Kidney epithelial cell (primary cell): ENCODE results near the gene MFAP4. TPM values are rescaled to one million over a fixed set of nuclear protein-coding genes. Genes with fewer than 3 reads are reported as not detected.

ENCODE experiments used
- DNase-seq: peaks from one replicate; pipeline ENCODE4 v3.0.0-alpha.2; 2010; ENCODE audit warnings: low read depth
- H3K27me3 ChIP-seq: 2 replicates; pipeline ENCODE4 v1.6.0; 2011; ENCODE audit warnings: low read length; ENCODE audit not compliant: control insufficient read depth, insufficient read depth
- H3K36me3 ChIP-seq: 2 replicates; pipeline ENCODE4 v1.5.1; 2011; ENCODE audit warnings: low read length; ENCODE audit not compliant: control insufficient read depth, insufficient read depth
- H3K4me3 ChIP-seq: 2 replicates; pipeline ENCODE4 v1.5.1; 2011; ENCODE audit warnings: low read depth, mild to moderate bottlenecking, control low read depth, low read length
- total RNA-seq: library from RNA; depleted of rRNA; stranded (reverse); fragments of >200 nt; gene quantifications from 2 replicates; pipeline ENCODE4 v1.2.3, GENCODE V29; 2015
- TF ChIP-seq, protein P1 (sequence below): IDR thresholded peaks from 2 replicates; pipeline ENCODE4 v1.5.1; 2011; ENCODE audit warnings: mild to moderate bottlenecking, moderate library complexity, low read length, control low read depth, inconsistent platforms; ENCODE audit not compliant: insufficient read depth, poor library complexity, severe bottlenecking

Gene MFAP4
- total RNA-seq, 1 donor from 2014 or later: 1.3 TPM

DNA sequence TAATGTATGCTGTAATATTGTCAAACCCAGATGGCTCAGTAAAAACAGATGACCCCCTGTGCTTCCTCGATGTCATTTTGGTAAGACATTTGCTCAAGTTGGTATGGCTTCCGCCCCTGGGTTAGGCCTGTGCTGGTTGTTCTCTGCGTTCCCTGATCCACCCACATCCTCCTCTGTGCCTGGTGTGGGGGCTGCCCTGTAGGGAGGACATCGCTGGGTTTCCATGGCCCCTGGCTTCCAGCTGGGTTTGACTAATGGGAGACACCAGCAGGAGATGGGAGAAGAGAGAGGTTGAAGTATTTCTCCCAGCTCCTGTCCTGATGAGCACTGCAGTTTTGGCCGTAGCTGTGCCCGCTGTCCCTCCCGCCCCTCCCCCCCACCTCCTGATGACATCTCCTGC is 4.4 kb upstream of the MFAP4 start:
- no peak for DNase-seq
- no peak overlapping the region for H3K4me3 ChIP-seq
- TF ChIP-seq, protein P1, sequence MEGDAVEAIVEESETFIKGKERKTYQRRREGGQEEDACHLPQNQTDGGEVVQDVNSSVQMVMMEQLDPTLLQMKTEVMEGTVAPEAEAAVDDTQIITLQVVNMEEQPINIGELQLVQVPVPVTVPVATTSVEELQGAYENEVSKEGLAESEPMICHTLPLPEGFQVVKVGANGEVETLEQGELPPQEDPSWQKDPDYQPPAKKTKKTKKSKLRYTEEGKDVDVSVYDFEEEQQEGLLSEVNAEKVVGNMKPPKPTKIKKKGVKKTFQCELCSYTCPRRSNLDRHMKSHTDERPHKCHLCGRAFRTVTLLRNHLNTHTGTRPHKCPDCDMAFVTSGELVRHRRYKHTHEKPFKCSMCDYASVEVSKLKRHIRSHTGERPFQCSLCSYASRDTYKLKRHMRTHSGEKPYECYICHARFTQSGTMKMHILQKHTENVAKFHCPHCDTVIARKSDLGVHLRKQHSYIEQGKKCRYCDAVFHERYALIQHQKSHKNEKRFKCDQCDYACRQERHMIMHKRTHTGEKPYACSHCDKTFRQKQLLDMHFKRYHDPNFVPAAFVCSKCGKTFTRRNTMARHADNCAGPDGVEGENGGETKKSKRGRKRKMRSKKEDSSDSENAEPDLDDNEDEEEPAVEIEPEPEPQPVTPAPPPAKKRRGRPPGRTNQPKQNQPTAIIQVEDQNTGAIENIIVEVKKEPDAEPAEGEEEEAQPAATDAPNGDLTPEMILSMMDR: no peak
- H3K27me3 ChIP-seq: no peaks in the 10 kb centered on the region
- no peaks in the 10 kb centered on the region for H3K36me3 ChIP-seq

DNA sequence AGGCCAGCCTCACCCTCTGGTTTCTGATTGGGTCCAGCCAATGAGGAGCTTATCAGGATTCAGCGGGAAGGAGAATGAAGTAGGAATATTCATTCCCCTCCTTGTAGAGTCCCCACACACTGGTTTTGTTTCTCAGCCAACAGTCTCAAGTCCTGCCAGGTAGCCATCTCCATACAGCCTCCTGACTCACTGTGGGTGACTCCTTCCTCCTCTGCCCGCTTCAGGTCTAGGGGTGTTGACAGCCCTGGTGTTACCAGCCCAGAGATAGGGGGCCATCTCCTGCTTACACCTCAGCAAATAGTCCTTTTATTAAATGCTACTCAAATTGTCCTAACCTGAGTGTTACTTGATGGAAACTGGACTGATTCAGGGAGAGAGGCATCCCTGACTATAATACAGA is 4.0 kb upstream of the MFAP4 start:
- DNase-seq: no peak

DNA sequence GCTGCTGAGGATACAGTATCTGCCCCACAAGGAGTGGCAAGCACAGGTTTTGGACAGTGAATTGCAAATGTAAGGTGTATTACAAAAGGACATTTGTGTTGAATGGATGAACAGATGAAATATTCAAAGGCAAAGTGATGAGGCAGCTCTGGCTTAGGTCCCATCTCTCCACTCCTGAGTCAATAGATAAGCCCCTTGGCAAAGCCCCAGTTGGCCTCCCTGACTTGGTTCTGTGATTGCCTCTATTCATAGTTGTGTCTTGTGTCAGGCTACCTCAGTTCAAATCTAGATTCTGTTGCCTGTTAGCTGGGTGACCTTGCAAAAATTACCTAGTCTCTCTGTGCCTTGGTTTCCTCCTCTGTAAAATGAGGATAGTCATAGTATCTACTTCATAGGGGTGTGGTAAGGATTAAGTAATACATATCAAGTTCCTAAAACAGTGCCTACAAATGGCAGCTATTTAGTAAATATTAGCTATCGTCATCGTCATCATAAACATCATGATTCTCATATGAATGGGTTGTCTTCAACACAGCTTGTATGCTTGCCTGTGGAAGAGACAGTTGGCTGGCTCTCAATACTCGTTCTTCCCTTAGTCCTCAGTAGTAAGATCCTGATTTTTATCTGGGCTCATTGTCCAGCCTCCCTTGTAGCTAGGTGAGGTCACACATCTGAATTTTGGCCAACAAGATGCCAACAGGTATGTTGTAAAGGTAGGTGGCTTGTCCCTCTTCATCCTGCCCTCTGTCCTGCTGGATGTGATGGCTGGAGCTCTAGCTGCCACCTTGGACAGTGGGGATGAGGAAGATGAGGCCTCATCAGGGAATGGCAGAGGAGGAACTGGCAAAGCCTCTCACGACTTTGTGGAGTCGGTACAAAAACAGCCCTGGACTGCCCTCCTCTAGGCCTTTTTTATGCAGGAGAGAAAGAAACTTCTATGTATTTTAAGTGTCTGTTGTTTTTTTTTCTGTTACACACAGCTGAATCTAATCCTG is 2.1 kb upstream of the MFAP4 start:
- H3K27me3 ChIP-seq: no peaks in the 10 kb centered on the region

More for the DNA sequence above, 4.0 kb upstream of the MFAP4 start:
- TF ChIP-seq, protein P1: no peak
- H3K36me3 ChIP-seq: no peaks in the 10 kb centered on the region
- no peaks in the 10 kb centered on the region for H3K27me3 ChIP-seq
- H3K4me3 ChIP-seq: no peak overlapping the region

DNA sequence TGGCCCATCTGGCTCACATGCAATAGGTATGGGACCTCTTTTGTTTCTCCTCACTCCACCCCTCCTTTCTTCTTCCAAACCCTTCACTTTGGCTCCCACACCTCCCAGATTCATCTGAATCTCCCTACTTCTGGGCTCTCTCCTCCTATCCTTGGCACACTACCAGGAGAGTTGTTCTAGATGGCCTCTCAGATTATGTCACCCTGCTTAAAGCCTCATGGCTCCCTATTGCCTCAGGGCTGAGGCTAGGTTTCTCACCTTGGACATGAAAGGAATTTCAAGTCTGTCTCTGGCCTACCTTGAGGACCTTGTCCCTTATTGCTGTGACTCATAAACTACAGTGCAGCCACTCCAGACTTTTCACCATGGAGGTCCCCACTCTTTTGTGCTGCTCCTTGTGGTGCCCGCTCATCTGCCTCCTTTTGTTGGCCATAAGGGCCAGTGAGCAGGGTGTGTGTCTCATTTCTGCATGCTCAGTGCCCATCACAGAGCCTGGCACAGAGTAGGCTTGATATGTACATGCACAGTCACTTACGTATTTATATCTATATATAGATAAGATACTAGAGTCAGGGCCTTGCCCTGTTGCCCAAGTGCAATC is 1.0 kb upstream of the MFAP4 start:
- Histone ChIP-seq H3K27me3 (no peaks in the 10 kb centered on the region), H3K36me3 (peaks cover 4% of the 10 kb centered on the region), H3K4me3 (no peak overlapping the region)
- TF ChIP-seq, protein P1: no peak
- no peak for DNase-seq

More for the DNA sequence above, 2.1 kb upstream of the MFAP4 start:
- Histone ChIP-seq H3K4me3 (no peak overlapping the region), H3K36me3 (peaks cover 4% of the 10 kb centered on the region)
- TF ChIP-seq, protein P1: no peak
- no peak for DNase-seq

DNA sequence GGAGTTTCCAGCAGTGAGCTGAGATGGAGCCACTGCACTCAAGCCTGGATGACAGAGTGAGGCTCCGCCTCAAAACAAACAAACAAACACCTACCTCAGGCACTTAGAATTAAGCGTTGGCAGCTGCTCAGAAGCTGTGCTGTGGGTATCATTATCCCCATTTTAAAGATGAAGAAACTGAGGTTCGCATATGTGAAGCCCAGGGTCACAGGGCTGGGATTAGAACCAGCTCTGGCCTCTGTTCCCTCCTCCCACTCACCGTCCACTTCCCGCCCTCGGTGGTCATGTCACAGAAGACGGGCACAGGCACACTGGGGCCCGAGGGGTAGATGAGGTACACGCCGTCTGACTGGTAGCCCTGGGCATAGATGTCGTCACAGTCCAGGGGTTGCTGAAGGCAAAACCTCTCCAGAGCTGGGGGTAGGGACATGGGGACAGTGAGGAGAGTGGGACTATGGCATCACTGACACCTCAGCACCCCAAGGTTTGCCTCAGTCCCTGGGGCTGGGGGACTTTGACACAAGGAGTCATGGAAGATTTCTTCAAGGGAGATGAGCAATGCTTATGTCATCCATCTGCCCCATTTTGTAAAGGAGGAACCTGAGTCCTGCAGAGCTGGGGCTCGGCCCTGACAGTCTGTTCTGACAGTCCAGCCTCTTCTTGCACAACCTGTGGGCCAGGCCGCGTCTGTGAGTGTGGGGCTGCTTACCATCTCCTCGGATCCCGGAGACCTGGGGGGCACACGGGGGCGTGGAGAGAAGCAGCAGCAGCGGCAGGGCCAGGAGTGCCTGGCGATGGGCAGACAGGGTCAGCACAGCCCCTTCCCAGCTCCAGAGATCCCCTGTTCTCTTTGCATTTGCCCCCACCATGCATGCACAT is 700 bp downstream of the MFAP4 start:
- TF ChIP-seq, protein P1: no peak
- H3K4me3 ChIP-seq: no peak overlapping the region
- DNase-seq: peak; percentile 28

More for the DNA sequence above, 700 bp downstream of the MFAP4 start:
- H3K27me3 ChIP-seq: no peaks in the 10 kb centered on the region
- H3K36me3 ChIP-seq: peaks cover 4% of the 10 kb centered on the region
